ENCODE data around the gene DNAJB1.
"Not testable (repeated sequence)": the region's sequence is repeated elsewhere in the genome, so short reads cannot be mapped to it uniquely, and the experiment has no call there.

DNAJB1 gene

DNA sequence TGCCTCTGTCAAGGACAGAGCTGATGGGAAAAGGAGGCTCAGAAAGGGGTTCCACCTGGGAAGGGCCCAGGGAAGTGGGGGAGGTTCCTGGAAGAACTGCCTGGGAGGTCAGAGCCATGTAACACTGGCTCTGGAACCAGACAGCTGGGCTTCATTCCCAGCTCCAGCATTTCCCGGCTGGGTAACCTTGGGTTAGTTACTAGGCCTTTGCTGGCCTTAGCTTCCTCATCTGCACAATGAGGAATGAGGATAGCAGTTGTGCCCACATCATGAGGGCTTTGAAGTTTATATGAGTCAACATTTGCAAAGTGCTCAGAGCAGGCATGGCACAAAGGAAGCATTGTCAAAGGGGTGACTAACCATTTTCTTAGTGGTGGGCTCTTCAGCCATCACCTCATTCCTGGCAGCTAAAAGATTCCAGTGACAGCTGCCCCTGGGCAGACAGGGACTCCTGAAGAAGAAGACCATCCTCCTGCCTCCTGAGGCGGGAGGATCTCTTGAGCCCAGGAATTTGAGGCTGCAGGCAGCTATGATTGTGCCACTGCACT, 1.7 kb upstream of the DNAJB1 start:
- no peak for DNase-seq

DNA sequence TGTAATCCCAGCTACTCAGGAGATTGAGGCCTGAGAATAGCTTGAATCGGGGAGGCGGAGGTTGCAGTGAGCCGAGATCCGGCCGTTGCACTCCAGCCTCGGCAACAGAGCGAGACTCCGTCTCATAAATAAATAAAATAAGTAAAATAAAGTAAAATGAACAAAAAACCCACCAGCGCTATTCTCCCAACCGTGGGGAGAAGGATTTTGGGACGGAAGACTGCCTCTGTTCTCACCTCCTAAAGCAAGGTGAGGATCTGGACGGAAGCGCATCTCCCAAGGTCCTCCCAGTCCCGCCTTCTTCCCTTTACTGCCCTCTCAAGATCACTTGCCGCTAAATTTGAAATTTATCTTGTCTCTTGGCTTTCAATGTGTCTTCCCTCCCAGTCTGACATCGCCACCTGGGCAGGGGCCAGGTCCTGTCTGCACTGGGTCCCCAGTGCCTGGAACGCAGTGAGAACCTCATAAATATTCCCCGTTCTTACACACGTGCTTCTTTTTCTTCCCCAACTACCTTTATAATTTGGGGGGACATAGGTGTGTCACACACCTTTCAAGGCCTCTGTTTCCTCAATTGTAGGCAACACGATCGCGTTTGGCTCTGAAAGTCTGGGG, 1.2 kb upstream of the DNAJB1 start:
- DNase-seq: no peak

DNA sequence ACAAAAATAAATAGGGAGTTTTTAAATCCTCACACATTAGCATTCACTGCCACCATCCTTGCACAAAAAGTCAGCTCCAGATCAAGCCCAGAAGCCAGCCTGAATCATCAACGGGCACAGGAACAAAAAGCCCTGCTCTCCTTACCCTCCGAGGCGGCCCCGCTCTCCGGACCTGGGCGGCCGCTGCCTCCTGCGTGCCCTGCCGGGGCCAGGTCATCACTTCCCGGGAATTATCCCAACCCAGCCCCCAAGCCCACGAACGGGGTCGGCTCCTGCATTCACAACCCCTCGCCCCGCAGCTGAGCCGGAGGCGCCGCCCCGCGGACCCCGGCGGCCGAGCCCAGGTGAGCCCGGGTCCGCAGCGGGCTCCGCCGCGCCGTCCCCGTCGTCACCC, 754 bp downstream of the DNAJB1 start:
- DNase-seq: no peak

DNA sequence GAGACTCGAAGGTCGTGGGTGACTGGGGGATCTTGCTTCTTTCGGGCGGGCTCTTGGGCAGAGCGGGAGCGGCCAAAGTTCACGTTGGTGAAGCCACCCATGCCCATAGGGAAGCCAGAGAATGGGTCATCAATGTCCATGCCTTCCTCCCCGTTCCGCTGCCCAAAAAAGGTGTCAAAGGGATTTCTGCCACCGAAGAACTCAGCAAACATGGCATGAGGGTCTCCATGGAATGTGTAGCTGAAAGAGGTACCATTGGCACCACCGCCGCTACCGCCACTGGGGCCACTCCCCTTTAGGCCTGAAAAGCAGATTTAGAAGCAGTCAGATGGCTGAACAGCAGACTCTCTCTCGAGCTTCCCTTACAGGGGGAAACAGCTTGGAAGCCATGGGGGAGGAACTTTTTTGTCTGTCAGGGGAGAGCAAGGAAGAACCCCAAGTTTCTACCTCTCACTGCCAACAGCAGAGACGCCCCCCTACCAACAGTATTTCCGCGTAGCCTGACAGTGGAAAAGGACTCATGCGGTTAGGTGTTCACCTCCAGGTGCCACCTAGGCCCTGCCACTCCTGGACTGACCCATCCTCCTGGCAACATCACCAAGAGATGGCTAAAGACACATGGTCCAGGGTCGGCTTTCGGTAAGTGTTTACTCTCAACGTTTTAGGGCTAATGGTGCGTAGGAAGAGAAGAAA, 1.3 kb downstream of the DNAJB1 start:
- DNase-seq: no peak

DNA sequence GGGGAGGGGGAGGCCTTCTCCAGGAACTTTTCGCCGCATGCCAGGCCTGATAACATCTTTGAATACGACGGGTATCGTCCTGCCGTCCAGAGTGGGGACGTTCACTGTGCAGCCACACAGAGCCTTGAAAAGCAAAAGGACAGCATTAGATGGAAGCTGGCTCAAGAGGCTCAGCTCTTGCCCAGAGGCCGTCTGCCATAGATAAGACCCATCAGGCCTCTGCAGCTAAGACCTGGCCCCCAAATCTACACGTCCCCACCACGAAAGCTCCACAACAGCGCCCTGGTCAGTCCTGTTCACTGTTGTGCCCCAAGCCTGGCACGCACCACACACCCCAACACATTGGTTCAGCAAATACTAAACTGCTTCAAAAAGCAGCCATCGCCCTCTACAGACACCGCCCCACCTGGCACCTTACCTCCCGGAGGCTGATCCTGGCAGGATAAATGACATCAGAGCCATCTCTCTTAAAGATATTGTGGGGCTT, 2.1 kb downstream of the DNAJB1 start:
- no peak for DNase-seq

DNA sequence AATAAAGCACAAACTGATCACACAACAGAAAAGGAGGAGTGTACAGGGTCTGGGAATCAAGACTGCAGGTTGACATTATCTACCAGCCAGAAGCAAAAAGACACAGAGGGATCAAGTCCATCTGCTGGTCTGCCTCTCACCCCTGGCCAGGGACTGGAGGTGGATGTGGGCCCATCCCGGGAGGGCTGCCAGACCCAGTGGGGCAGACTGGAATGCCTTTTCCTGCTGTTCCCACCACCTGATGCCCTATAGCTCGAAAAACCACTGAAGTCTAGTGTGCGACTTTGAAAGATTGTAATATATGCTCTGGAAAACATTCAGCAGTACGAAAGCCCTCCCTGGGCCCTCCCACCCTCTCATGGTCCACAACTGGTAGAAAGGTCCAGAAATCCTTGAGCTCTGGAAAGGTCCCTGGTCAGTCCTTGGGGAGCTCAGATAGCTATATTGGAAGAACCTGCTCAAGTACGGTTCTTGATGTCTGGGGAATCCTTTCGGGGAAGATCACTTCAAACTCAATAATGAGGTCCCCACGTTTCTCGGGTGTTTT, 2.6 kb downstream of the DNAJB1 start:
- no peak for DNase-seq

DNA sequence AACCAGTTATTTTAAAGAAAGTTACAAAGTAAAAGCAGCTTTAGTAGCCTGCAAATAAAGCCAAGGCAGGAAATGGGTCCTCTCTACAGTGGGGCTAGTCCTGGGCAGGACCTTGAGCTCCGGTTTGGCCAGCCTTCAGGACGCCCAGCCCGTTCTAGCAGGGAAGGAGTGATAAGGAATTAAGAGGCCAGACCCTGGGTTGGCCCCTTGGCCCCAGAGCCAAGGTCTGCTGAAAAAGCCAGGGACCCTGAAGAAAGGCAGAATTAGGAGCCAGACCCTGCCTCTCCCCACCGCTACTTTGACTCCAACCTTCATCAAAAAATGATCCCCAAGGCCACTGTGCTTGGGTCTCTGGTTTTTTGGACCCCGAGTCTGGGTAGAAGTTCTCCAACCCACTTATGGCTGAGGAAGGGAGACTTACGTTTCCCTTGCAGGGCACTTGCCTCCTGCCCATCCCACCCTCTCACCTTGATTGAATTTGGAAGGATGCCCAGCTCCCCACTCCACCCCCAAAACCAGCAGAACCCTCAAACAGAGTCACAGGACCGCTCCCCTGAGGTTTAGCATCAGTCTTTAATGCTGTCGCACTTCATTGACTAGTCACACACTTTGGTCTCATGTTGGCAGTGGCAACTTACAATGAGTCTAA, 3.9 kb downstream of the DNAJB1 start:
- DNase-seq: no peak

DNA sequence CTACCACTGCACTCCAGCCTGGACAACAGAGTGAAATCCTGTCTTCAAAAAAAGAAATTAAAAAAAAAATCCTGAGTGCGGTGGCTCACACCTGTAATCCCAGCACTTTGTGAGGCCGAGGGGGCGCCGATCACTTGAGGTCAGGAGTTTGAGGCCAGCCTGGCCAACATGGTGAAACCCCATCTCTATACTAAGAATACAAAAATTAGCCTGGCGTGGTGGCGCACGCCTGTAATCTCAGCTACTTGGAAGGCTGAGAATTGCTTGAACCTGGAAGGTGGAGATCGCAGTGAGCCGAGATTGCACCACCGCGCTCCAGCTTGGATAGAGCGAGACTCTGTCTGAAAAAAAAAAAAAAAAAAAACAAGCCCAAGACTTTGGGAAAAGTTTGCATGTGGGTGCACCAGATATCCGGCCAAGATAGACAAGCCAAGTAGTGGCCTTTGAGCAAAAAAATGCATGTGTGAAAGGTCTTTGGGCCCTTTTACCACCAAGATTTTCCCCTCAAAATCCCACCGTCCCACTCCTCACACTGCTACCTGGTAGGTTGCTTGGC, 5.7 kb downstream of the DNAJB1 start:
- no peak for DNase-seq

DNA sequence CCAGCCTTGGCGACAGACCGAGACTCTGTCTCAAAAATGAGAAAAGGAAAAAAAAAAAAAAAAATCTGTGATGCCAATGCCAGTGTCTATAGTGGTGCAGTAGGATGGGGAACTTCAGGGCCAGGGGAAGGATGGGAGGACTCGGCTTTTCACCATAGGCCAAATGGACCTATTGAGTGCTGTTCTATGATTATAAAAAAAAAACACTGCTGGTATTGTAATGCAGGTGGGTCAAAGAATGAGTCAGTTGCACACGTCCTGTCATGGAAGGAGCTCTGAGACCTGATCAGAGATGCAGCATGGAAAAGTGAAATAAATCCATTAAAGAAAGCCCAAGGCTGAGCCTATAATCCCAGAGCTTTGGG, 7.0 kb downstream of the DNAJB1 start:
- DNase-seq: no peak

DNA sequence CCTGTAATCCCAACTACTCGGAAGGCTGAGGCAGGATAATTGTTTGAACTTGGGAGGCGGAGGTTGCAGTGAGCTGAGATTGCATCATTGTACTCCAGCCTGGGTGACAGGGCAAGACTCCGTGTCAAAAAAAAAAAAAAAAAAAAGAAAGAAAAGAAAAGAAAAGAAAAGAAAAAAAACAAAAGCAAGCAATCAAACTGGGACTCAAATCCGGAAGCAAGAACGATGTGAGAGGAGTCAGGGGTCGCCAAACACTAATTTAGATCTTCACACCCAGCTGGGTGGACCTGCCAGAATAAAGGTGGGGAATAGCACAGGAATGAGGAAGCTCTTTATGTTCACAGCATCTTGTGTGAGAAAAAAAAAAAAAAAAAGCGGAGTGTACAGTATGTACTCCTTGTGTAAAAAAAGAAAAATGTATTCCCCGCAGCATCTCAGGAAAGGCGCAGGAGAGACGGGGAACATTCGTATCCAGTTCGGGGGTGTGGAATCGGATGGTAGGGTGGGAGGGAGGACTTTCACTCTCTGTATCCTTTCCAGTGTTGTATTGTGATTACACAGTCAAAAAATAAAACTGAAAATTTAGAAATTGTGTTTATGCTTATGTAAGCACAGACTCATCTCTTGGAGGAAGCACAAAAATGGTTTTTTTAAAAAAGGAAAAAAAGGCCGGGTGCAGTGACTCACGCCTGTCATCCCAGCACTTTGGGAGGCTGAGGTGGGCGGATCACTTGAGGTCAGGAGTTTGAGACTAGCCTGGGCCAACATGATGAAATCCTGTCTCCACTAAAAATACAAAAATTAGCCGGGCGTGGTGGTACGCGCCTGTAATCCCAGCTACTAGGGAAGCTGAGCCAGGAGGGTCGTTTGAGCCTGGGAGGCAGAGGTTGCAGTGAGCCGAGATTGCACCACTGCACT, 7.6 kb downstream of the DNAJB1 start:
- DNase-seq: no peak

DNA sequence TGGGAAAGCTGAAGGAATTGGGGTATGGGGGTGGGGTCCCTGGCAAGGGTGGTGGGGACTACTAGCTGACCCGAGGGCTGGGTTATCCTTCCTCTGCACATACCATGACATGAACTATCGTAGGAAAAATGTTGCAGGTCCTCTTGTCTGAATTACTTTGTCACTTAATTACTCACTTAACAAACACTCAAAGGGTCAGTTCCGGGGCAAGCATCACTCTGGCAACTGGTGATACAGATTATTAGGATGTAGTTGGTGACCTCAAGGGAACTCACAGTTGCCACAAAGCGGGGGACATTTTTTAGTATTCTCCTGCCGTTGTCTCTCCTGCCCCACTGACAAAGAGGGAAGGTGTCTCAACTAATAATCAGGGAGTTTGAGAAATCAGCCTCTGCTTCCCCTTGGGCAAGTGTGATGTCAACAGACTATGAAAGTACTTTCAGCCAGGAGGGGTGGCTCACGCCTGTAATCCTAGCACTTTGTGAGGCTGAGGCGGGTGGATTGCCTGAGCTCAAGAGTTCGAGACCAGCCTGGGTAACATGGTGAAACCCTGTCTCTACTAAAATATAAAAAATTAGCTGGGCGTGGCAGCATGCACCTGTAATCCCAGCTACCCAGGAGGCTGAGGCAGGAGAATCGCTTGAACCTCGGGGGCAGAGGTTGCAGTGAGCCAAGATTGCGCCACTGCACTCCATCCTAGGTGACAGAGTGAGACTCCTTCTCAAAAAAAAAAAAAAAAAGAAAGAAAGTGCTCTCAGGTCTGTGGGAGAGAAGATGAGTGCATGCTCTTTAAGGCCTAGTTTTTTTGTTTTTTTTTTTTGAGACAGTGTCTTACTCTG, 10.3 kb downstream of the DNAJB1 start:
- DNase-seq: no peak

DNA sequence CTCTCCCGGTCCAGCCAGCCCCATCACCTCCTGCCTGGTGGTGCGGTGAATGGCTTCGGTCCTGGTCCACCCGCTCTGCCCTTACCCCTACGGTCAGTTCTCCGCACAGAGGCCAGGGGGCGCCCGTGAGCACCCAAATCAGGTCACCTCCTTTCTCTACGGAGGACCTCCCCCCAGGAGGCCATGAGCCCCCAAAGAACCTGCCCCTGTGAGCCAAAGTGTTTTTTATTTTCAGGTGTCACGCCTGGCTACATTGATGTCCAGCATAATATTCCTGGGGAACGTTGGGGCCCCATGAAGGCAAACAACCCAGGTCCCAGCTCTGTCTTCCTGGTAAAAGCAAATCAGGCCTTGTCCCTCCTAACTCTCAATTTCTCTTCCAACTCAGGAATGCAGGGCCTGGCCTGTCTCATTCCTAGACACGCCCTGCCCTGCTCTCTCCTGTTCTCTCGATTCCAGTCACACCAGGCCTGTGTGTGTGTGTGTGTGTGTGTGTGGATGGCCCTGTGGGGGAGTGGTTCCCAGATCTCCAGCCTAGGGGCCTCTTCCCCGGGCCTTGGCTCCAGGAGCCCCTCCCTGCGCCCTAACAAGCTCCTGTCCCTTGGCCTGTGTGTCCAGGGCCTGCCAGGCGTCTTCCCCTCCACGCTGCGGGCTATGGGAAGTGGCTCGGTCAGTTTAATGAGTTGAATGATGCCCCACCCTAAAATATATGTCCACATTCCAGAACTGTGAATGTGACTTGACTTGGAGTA, 12.5 kb downstream of the DNAJB1 start:
- DNase-seq: peak; percentile 48

DNA sequence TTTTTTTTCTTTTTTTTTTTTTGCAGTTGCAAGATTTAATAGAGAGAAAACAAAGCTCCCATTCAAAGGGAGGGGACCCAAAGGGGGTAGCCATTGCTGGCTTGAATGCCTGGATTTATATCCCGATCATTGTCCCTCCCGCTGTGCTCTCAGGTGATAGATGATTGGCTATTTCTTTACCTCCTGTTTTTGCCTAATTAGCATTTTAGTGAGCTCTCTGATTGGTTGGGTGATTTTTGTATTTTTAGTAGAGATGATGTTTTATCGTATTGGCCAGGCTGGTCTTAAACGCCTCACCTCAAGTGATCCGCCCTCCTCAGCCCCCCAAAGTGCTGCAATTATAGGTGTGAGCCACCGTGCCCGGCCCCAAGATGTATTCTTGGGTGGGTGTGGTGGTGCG, 13.6 kb downstream of the DNAJB1 start:
- not testable (repeated sequence) for DNase-seq

DNA sequence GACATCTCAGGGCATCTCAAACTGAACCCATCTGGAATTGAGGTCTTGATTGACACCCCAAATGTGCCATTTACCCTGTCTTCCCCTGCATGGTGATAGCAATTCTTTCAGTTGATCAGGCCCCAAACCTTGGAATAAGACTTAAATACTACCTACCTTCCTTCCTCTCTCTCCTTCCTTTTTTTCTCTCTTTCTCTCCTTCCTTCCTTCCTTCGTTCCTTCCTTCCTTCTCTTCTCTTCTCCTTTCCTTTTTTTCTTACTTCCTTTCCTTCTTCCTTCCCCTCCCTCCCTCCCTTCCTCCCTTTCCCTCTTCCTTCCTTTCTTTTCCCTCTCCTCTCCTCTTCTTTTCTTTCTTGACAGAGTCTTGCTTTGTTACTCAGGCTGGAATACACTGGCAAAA, 14.9 kb downstream of the DNAJB1 start:
- DNase-seq: no peak

DNA sequence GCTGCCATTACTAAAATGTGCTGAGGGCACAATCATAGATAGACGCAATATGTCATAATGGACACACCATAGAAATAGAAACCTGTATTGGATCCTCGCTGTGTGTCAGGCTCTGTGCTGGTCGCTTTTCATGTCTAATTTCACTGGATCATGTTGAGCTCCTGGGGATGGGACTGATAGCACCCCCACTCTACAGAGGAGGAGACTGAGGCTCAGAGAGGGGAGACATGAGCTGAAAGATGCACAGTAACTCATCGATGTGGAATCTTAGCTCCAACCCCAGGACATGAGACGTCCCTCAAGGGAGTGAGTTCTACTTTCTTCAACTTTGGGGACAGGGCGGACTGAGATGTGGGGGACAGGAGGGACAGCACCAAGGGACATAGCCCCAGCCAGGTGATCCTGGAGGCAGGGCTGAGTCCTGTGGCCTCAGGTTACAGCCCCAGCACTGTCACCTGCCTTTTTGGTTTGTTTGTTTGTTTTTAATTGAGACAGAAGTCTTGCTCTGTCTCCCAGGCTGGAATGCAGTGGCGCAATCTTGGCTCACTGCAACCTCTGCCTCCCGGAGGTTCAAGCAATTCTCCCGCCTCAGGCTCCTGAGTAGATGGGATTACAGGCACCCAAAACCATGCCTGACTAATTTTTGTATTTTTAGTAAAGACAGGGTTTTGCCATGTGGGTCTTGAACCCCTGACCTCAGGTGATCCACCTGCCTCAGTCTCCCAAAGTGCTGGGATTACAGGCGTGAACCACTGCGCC, 15.7 kb downstream of the DNAJB1 start:
- no peak for DNase-seq

DNA sequence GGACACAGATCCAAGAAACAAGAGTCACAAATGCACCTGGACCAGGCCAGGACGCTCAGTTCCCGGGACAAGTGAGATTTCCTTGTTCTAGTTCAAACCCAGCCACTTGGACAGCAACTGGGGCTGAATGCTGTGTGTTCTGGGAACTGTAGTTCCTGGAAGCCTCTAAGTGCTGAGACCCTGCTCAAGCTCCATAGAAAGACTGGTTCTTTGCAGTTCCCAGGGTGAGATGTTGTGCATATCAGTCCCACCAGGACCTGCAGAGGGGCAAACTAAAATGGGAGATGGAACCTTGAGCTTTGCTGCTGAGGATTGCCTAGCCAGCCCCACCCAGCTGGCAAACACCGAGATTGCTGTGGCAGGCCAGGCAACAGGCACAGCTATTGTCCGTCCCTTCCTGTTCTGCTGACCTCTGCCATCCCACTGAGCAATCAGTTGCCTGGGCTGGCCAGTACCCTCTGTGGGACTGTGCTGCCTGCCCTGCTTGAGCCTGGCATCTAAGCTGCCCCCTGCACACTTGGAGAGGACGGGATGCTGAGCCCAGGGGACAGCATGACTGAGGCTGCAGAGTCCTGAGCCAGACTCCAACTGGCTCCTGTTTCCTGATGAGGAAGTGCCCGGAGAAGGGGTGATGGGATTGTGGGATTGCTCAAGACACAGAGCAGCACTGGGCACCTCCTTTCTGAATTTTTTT, 20.8 kb downstream of the DNAJB1 start:
- no peak for DNase-seq

DNA sequence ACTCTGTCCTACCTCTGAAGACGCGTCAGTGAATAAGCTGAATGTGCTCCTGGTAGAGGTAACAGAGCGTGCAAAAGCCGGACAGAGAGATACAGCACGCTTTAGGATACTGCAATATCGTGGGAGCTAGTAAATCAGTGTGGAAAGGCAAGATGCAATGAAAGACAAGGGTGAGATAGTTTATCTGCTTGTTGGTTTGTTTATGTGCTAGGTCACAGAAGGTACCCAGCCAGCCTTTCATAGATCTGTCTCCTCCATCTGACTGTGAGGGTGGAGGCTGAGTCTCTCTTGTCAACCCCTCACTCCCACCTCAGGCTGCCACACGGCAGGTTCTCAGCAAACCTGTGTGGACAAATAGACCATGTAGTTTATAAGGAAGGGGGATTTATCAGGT, 21.4 kb downstream of the DNAJB1 start:
- no peak for DNase-seq

DNA sequence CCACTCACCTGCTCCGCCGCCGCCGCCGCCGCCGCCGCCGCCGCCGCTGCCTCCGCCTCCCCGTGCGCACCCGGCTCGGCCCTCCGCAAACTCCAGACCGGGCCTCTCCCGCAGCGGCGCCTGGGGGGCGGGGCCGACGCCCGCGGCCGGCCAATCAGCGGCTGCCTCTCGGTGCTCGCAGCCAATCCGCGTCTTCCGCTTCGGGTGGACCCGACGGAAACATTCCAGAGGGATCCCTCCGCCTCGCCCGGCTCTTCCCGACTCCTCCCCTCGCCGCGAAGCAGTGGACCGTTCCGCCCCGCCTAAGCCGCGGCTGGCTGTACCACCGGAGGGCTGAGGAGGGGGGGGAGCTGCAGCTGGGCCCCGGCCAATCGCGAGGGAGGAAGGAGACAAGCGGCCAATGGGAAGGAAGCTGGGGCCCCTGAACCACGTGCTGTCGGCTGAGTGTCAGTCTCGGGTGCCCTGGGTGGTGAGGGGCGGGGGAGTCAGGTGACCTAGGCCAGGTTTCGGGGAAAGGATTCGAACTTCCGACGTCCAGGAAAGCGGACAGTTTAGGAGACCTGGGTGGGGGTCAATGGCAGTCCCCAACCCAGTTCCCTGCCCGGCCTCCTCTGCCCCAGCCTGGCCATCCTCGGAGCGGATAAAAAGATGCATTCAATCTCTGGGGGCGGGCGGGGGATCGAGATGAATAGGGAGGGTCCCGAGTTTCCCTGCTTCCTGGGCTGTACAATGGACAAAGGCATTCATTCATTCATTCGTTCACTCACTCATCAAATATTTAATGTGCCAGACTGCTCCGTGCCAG, 22.0 kb downstream of the DNAJB1 start, which contains the start of gene GIPC1:
Gene GIPC1, minus strand, starts transcription at position 99 of the 805 bp plus-strand sequence. CDS start 13,151 bp downstream, outside the sequence.
- DNase-seq: peak; percentile 97

Data from NCI-H1436 (cell line).